HEK293 (cell line): Measurements from ENCODE around the gene NBPF15.
A peak's percentile ranks its signal among the peaks of the same experiment; 100 is the strongest.
"Not testable (repeated sequence)": the region's sequence is repeated elsewhere in the genome, so short reads cannot be mapped to it uniquely, and the experiment has no call there.

Experiments
- CTCF ChIA-PET: fragments of 350-600 bp; formaldehyde crosslinking; extraction: SDS; loops from one replicate; lab custom pipeline; 2021; ENCODE audit warnings: antibody characterized with exemption; lab: Yijun Ruan, JAX
- POLR2A ChIA-PET: fragments of 300-600 bp; formaldehyde crosslinking; extraction: SDS; loops from one replicate; lab custom pipeline; 2020; ENCODE audit warnings: antibody characterized with exemption, inconsistent platforms; lab: Yijun Ruan, JAX
- H3K27ac ChIP-seq: fragments of 200-500 bp; sonication (Bioruptor generic); 2 replicates; pipeline ENCODE4 v1.5.1; 2014; ENCODE audit warnings: low read depth, low read length, control low read depth, inconsistent platforms; ENCODE audit errors: extremely low read depth
- H3K36me3 ChIP-seq, 2 experiments: fragments of 200-500 bp in 1 of 2; sonication (Bioruptor generic) in 1 of 2; 1 replicate in 1 of 2; 2 replicates in 1 of 2; pipeline ENCODE4 v1.5.1; 2014 to 2017; ENCODE audit warnings: inconsistent platforms in 2 of 2, low read length in 2 of 2; ENCODE audit not compliant: control insufficient read depth in 2 of 2, insufficient read depth in 1 of 2
- H3K4me1 ChIP-seq: fragments of 200-500 bp; sonication (Bioruptor generic); 2 replicates; pipeline ENCODE4 v1.5.1; 2014; ENCODE audit warnings: mild to moderate bottlenecking, low read length, inconsistent platforms; ENCODE audit not compliant: control insufficient read depth, insufficient read depth
- H3K4me3 ChIP-seq: 2 replicates; pipeline ENCODE4 v1.5.1; 2011; ENCODE audit warnings: low read depth, mild to moderate bottlenecking, control low read depth, low read length, moderate library complexity
- H3K9me3 ChIP-seq: fragments of 200-500 bp; sonication (Bioruptor generic); 2 replicates; pipeline ENCODE4 v1.5.1; 2014; ENCODE audit warnings: low read depth, low read length, inconsistent platforms; ENCODE audit not compliant: control insufficient read depth, insufficient read depth
- ZBTB17 ChIP-seq: fragments of 450-650 bp; formaldehyde crosslinking; IDR thresholded peaks from 2 replicates; pipeline ENCODE4 v1.5.1; 2016; ENCODE audit warnings: missing biosample characterization, missing genetic modification characterization
- ZNF394 ChIP-seq: fragments of 450-650 bp; formaldehyde crosslinking; IDR thresholded peaks from 2 replicates; pipeline ENCODE4 v1.5.1; 2016; ENCODE audit warnings: missing biosample characterization, missing genetic modification characterization, mild to moderate bottlenecking, moderate library complexity, borderline replicate concordance

NBPF15 gene

DNA sequence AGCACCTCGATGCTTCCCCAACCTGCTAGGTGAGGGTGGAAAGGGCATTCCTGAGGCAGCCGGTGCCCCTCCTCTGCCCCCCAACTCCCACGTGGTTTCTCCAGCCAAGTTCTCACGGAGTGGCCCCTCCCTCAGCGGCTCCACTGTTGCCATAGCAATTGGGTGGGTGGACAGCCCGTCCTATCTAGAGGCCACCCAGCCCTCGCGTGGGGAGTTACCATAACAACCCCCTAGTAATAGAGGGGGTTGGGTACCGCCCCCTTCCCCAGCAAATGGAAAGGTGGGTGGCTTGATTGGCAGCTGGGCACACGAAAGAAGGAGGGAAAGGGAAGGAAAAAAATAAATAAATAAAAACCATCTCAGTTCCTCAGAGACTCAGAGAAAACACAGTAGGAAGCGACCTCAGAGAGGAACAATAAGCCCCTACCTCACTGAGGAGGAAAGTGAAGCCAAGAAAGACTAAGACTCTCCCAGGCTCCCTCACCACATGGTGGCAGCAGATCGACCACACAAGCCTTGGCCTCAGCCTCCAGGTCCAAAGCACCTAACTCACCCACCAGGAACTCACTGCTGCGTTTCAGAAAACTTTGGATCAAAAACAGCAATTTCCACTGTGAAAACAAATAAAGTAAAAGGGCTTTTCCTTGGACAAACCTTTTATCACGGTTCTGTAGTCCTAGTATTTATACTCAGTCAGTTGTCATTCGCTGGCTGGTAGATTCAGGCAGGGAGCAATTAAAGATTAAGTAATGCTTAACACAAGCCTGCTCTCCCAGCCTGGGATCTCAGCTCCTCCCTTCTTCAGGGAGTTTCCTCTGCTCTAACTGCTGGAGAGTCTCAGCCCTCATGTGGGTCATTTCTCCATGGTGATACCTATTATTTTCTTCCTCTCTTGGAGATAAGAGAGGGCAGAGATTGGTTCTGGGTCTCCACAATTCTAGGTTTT lies 23.9 kb upstream of the NBPF15 start:
- H3K4me3 ChIP-seq, H3K36me3 ChIP-seq, H3K27ac ChIP-seq, CTCF ChIA-PET, POLR2A ChIA-PET, H3K4me1 ChIP-seq, H3K9me3 ChIP-seq: not testable (repeated sequence)
- TF ChIP-seq ZBTB17 (tag by site-specific recombination) (0 out of 2 replicates have a peak, but pooled peaks have one; percentile 13), ZNF394 (peak; percentile 58; the same call in 1 of the 2 replicates)

DNA sequence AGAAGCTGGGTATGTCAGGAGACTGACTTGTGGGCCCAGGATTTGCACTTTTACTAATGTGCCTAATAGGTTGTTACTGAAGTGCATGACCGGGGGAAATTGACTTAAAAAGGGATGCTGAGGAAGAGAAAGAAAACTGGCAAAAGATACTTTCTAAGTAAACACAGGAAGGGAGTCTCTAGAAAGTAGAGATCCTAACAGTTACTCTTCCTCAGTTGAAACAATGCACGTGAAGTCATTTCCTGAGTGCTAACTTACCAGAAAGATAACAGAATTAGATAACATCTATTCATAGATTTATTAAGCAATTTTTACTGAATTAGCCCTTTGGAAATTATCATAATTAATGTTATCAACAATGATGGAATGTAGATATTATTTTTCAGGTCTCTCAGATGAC lies 12.4 kb upstream of the NBPF15 start:
- H3K4me3 ChIP-seq, POLR2A ChIA-PET, H3K27ac ChIP-seq, H3K4me1 ChIP-seq, H3K9me3 ChIP-seq, H3K36me3 ChIP-seq, CTCF ChIA-PET: not testable (repeated sequence)

DNA sequence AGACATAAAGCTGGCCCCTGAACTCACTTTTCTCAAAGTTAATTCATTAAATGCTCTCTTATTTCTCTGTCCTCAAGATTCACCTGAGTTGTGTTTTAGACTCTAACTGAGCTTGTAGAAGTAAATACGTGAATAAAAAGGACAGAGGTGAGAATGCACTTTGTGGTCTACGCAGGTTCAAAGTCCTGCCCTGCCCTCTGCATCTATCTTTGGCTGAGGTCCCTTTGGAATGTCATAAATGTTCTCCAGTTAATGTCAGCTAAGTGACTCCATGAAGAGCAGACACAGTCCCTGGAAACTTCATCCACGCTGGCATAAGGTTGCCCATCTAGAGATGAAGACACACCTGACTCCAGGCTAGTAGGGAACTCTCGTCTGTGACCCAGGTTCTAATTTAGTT lies 10.0 kb upstream of the NBPF15 start:
- H3K27ac ChIP-seq, H3K4me3 ChIP-seq, H3K4me1 ChIP-seq, H3K9me3 ChIP-seq, CTCF ChIA-PET, POLR2A ChIA-PET, H3K36me3 ChIP-seq: not testable (repeated sequence)

DNA sequence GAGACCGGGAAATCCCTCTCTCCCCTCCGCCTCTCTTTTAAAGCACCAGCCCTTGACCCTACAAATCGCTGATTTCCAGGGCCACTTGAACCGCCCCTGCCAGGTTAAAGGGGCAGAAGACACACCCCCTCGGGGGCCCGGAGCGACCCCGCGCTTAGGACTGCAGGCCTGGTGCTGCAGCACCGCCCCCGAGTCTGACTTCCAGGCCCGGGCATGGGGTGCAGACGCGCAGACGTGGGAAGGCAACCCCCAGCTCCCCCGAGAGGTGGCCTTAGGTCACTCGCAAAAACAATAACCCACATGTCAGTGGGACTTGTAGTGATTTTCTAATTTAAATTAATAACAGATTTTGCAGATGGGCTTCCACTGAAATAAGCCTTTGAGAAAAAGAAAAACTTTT lies 309 bp upstream of the NBPF15 start:
- H3K4me3 ChIP-seq, H3K4me1 ChIP-seq, CTCF ChIA-PET, H3K9me3 ChIP-seq, POLR2A ChIA-PET, H3K27ac ChIP-seq, H3K36me3 ChIP-seq: not testable (repeated sequence)

DNA sequence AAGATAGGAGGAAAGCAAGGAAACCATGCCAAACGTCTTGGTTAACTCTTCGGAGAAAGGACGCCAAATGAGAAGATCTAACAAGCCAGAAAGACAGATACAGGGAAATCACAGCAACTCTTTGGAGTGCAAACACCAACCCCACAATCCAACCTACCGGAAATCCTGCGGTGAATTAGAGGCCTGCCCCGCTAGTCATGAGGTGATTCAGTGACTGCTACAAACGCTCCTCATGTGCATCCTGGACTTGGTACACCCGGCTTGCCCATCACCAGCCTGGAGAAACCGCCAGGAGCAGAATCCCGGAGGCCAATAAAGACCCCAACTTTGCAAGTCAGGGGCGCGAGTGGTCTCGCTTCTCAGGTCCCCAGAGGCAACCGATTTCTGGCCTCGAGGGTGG lies 783 bp downstream of the NBPF15 start:
- H3K27ac ChIP-seq, H3K4me1 ChIP-seq, H3K36me3 ChIP-seq, POLR2A ChIA-PET, CTCF ChIA-PET, H3K9me3 ChIP-seq: not testable (repeated sequence)
- peak overlapping the region; percentile 57 for H3K4me3 ChIP-seq

DNA sequence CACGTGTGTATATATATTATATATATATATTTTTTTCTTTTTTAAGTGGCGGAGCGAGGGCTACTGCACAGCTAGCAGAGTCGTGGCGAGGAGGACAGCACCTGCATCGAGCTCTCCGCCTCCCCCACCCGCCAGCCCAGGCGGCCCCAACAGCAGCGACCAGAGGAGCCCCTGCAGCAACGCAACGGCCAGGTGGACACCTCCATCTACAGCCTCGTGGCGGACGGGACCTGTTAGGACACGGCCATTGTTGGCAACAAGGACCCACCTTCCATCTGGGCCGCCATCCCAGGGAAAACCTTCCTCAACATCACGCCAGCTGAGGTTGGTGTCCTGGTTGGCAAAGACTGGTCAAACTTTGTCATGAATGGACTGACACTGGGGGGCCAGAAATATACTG lies 19.1 kb downstream of the NBPF15 start:
- H3K4me1 ChIP-seq, H3K4me3 ChIP-seq, H3K27ac ChIP-seq, CTCF ChIA-PET, H3K9me3 ChIP-seq, H3K36me3 ChIP-seq, POLR2A ChIA-PET: not testable (repeated sequence)

DNA sequence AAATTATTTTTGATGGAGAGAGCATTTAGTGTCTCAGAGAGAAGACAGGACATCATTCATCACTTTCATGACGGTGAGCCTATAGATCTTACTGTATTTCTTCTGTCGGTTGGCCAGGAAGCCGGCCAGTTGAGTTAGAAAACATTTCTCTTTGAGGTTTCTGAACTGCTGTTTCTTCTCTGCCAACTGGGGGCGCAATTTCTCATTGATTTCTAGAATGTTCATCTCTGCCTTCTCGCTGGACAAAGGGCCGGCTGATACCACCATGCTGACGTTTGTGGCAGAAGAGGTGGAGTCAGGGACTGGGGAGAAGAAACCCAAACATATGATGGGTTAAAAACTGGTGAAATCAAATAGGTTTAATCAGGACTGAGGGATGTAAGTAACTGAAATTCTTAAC lies 21.7 kb downstream of the NBPF15 start:
- H3K36me3 ChIP-seq, H3K4me3 ChIP-seq, H3K9me3 ChIP-seq, CTCF ChIA-PET, H3K27ac ChIP-seq, POLR2A ChIA-PET, H3K4me1 ChIP-seq: not testable (repeated sequence)
